Coronary artery (tissue), 2 donors: ENCODE results near the gene CACNB2.
"Not testable (repeated sequence)": the region's sequence is repeated elsewhere in the genome, so short reads cannot be mapped to it uniquely, and the experiment has no call there.

Source experiments
- DNase-seq: peaks from one replicate; pipeline ENCODE4 v3.0.0-alpha.2; 2017; ENCODE audit warnings: low spot score
- H3K27ac ChIP-seq, 2 donors: fragments of 200-600 bp; sonication (generic); one replicate each; pipeline ENCODE4 v1.5.1; 2016 to 2019
- H3K4me3 ChIP-seq: fragments of 200-600 bp; sonication (generic); 2 replicates; pipeline ENCODE4 v1.5.1; 2016; ENCODE audit warnings: mild to moderate bottlenecking, moderate library complexity
- CTCF ChIP-seq: fragments of 200-600 bp; sonication (generic); IDR thresholded peaks from one replicate; pipeline ENCODE4 v1.5.1; 2019; ENCODE audit warnings: antibody characterized with exemption

CACNB2 gene

GRCh38 chr10:18429335-18429734 lies 289.1 kb downstream of the CACNB2 start:
- H3K27ac ChIP-seq, result no peak overlapping the region
- TF ChIP-seq CTCF, result no peak
- no peak for DNase-seq
- H3K4me3 ChIP-seq, result no peak overlapping the region

GRCh38 chr10:18436902-18437301 lies 296.7 kb downstream of the CACNB2 start:
- Histone ChIP-seq H3K27ac (no peak overlapping the region), H3K4me3 (no peak overlapping the region)
- TF ChIP-seq CTCF, result no peak
- DNase-seq, result no peak

- Histone ChIP-seq H3K27ac (no peak overlapping the region), H3K4me3 (no peak overlapping the region)
- DNase-seq, result no peak
- TF ChIP-seq CTCF, result no peak
Measured at GRCh38 chr10:18437486-18437885, 297.3 kb downstream of the CACNB2 start.

GRCh38 chr10:18438361-18439126 lies 298.3 kb downstream of the CACNB2 start:
- TF ChIP-seq CTCF, result no peak
- no peak for DNase-seq
- no peak overlapping the region for H3K27ac ChIP-seq
- no peak overlapping the region for H3K4me3 ChIP-seq

GRCh38 chr10:18439601-18440000 lies 299.4 kb downstream of the CACNB2 start:
- no peak for TF ChIP-seq CTCF
- no peak for DNase-seq
- Histone ChIP-seq H3K4me3 (no peak overlapping the region), H3K27ac (no peak overlapping the region)

GRCh38 chr10:18445635-18446034 lies 305.4 kb downstream of the CACNB2 start:
- not testable (repeated sequence) for H3K27ac ChIP-seq, H3K4me3 ChIP-seq, DNase-seq

GRCh38 chr10:18446205-18446604 lies 306.0 kb downstream of the CACNB2 start:
- no peak overlapping the region for H3K4me3 ChIP-seq
- no peak for DNase-seq
- no peak overlapping the region for H3K27ac ChIP-seq
- no peak for TF ChIP-seq CTCF
